K562 (cell line): ENCODE results near the gene EIF3K. TPM values are rescaled to one million over a fixed set of nuclear protein-coding genes. Genes with fewer than 3 reads are reported as not detected.

Source experiments
- ARID3A ChIP-seq: IDR thresholded peaks from 2 replicates; pipeline ENCODE4 v1.6.1; 2012; ENCODE audit warnings: low read depth, low read length, improper control_type of control experiment, borderline replicate concordance
- EZH2 ChIP-seq: IDR thresholded peaks from 2 replicates; pipeline ENCODE4 v1.6.1; 2012; ENCODE audit warnings: low read depth, mild to moderate bottlenecking, inconsistent platforms, low read length, borderline replicate concordance
- GATAD2B ChIP-seq: fragments of 450-650 bp; IDR thresholded peaks from 2 replicates; pipeline ENCODE4 v1.6.1; 2017; ENCODE audit warnings: mild to moderate bottlenecking, borderline replicate concordance
- HLTF ChIP-seq: fragments of 450-650 bp; IDR thresholded peaks from 2 replicates; pipeline ENCODE4 v1.6.1; 2016
- KLF16 ChIP-seq: IDR thresholded peaks from 2 replicates; pipeline ENCODE4 v1.6.1; 2016; ENCODE audit warnings: antibody characterized with exemption
- MCM3 ChIP-seq: fragments of 450-650 bp; IDR thresholded peaks from 2 replicates; pipeline ENCODE4 v1.6.1; 2016
- PTRF ChIP-seq: fragments of 450-650 bp; IDR thresholded peaks from 2 replicates; pipeline ENCODE4 v1.6.1; 2016; ENCODE audit warnings: mild to moderate bottlenecking, missing genetic modification characterization, missing compliant biosample characterization
- SAFB ChIP-seq: fragments of 200-400 bp; formaldehyde crosslinking; IDR thresholded peaks from 2 replicates; pipeline ENCODE4 v1.6.1; 2017; ENCODE audit warnings: low read depth, low read length, borderline replicate concordance
- TEAD4 ChIP-seq, 2 experiments: sonication (generic) in 1 of 2; formaldehyde crosslinking in 1 of 2; IDR thresholded peaks; 2 replicates each; pipeline versions ENCODE4 v1.6.1 to v1.8.0; 2012 to 2022; ENCODE audit warnings: borderline replicate concordance in 1 of 2, inconsistent platforms in 1 of 2, low read length in 1 of 2, mild to moderate bottlenecking in 1 of 2, missing genetic modification reagents in 1 of 2
- TFAM ChIP-seq: fragments of 250-450 bp; sonication (Bioruptor Pico); conservative IDR thresholded peaks from 2 replicates; pipeline ENCODE4 v1.5.0; 2021; ENCODE audit warnings: mild to moderate bottlenecking, moderate library complexity
- ZBTB26 ChIP-seq: fragments of 450-650 bp; formaldehyde crosslinking; IDR thresholded peaks from 2 replicates; pipeline ENCODE4 v1.4.0; 2022; ENCODE audit warnings: missing genetic modification characterization
- ZNF318 ChIP-seq, 2 experiments: fragments of 450-650 bp; IDR thresholded peaks; 2 replicates each; pipeline ENCODE4 v1.6.1; 2016; ENCODE audit warnings: mild to moderate bottlenecking in 2 of 2, borderline replicate concordance in 1 of 2, low read depth in 1 of 2, moderate library complexity in 1 of 2
- ZNF589 ChIP-seq: fragments of 200-800 bp; sonication (Bioruptor generic); IDR thresholded peaks from 2 replicates; pipeline ENCODE4 v1.6.1; 2016; ENCODE audit warnings: low read depth, missing genetic modification characterization, missing compliant biosample characterization
- ZNF668 ChIP-seq: fragments of 250-450 bp; sonication (Bioruptor Pico); IDR thresholded peaks from 2 replicates; pipeline ENCODE4 v1.8.0; 2022; ENCODE audit warnings: mild to moderate bottlenecking, inconsistent platforms
- ZNF717 ChIP-seq: fragments of 250-450 bp; sonication (Bioruptor Pico); IDR thresholded peaks from 2 replicates; pipeline ENCODE4 v1.5.0; 2021
- ZNF830 ChIP-seq: fragments of 250-450 bp; sonication (Bioruptor Pico); IDR thresholded peaks from 2 replicates; pipeline ENCODE4 v1.5.0; 2021; ENCODE audit warnings: mild to moderate bottlenecking
- polyA plus RNA-seq, 8 experiments: library from polyadenylated mRNA; depleted of rRNA in 4 of 8; stranded (reverse) in 5 of 8; unstranded in 3 of 8; fragments of >200 nt; fragmentation: Nextera tagmentation in 2 of 8; fragmentation: Illumina TruSeq in 1 of 8; extraction: Ambion mirVana in 2 of 8; extraction: Trizol in 1 of 8; gene quantifications; 2 replicates each; pipeline versions ENCODE4 v1.2.1 to v1.2.3, GENCODE V29; 2011 to 2014; ENCODE audit warnings: inconsistent platforms in 1 of 8, missing spikeins in 1 of 8
- total RNA-seq, 7 experiments: library from RNA; depleted of rRNA in 6 of 7; stranded (reverse); fragments of >200 nt in 6 of 7; fragmentation: Illumina TruSeq in 2 of 7; extraction: Trizol in 2 of 7; gene quantifications; 2 replicates each; pipeline versions ENCODE4 v1.2.1 to v1.2.3, GENCODE V29; 2011 to 2021; ENCODE audit warnings: low replicate concordance in 1 of 7

Gene EIF3K
- total and polyA plus RNA-seq, 9 of the 15 experiments (the other 6 are each of a cell fraction or from before 2014, with no cell fraction given) = 387 to 1,827 (median 733) TPM

- no peak for TF ChIP-seq ZNF318 (IDR thresholded peaks at IDR 0.05; ENCODE audit: borderline replicate concordance in 1 of 2, low read depth in 1 of 2)
- TF ChIP-seq TFAM = no peak
- no peak for TF ChIP-seq HLTF
- no peak for TF ChIP-seq MCM3
- no peak for TF ChIP-seq PTRF (tag)
- peak; percentile 37; the same call in 1 of the 2 replicates for TF ChIP-seq KLF16
- TF ChIP-seq ZNF830 (CRISPR knock-in tag) = no peak
- TF ChIP-seq ZNF589 (CRISPR knock-in tag) = no peak
- TF ChIP-seq GATAD2B = no peak
- no peak for TF ChIP-seq TEAD4 (IDR thresholded peaks at IDR 0.05; ENCODE audit: low read length)
- TF ChIP-seq TEAD4 (CRISPR knock-in tag; IDR thresholded peaks at IDR 0.05; ENCODE audit: borderline replicate concordance) = no peak
- no peak for TF ChIP-seq SAFB
- TF ChIP-seq ARID3A = no peak
- no peak for TF ChIP-seq ZBTB26 (CRISPR knock-in tag)
- TF ChIP-seq EZH2 = no peak
- TF ChIP-seq ZNF717 (CRISPR knock-in tag) = no peak
- TF ChIP-seq ZNF668 (CRISPR knock-in tag) = no peak
Observed at GRCh38 chr19:38634757-38635482, 15.9 kb downstream of the EIF3K start (continued).
